Immature natural killer cell (primary cell): ENCODE results near the gene HSD17B12. TPM values are rescaled to one million over a fixed set of nuclear protein-coding genes. Genes with fewer than 3 reads are reported as not detected.
"Not testable (repeated sequence)": the region's sequence is repeated elsewhere in the genome, so short reads cannot be mapped to it uniquely, and the experiment has no call there.

Experiments
- DNase-seq, 3 donors: peaks; one replicate each; pipeline ENCODE4 v3.0.0; 2022; ENCODE audit warnings: mixed read lengths in 1 of 3
- H3K27ac Mint-ChIP-seq, 6 donors: one replicate each; pipeline ENCODE4 v1.8.0; 2020; ENCODE audit warnings: mixed read lengths in 6 of 6, mild to moderate bottlenecking in 5 of 6, inconsistent platforms in 4 of 6, moderate library complexity in 3 of 6
- H3K27me3 Mint-ChIP-seq, 3 donors: one replicate each; pipeline ENCODE4 v1.8.0; 2020 to 2021; ENCODE audit warnings: low read depth in 3 of 3, mild to moderate bottlenecking in 3 of 3, mixed read lengths in 3 of 3, moderate library complexity in 3 of 3, inconsistent platforms in 1 of 3
- H3K36me3 Mint-ChIP-seq, 3 donors: one replicate each; pipeline ENCODE4 v1.8.0; 2020; ENCODE audit warnings: mixed read lengths in 3 of 3, inconsistent platforms in 2 of 3, mild to moderate bottlenecking in 2 of 3
- H3K4me1 Mint-ChIP-seq, 2 donors: one replicate each; pipeline ENCODE4 v1.8.0; 2020; ENCODE audit warnings: inconsistent platforms in 2 of 2, mild to moderate bottlenecking in 2 of 2, mixed read lengths in 2 of 2, moderate library complexity in 1 of 2
- H3K4me3 Mint-ChIP-seq, 5 donors: one replicate each; pipeline ENCODE4 v1.8.0; 2020; ENCODE audit warnings: mild to moderate bottlenecking in 5 of 5, mixed read lengths in 5 of 5, inconsistent platforms in 3 of 5, moderate library complexity in 3 of 5
- H3K9me3 Mint-ChIP-seq, 6 donors: one replicate each; pipeline ENCODE4 v1.8.0; 2020; ENCODE audit warnings: mild to moderate bottlenecking in 6 of 6, mixed read lengths in 6 of 6, inconsistent platforms in 4 of 6, moderate library complexity in 3 of 6
- polyA plus RNA-seq, 3 donors: library from polyadenylated mRNA; unstranded; fragments of 300-500 nt; fragmentation: Illumina TruSeq; gene quantifications; one replicate each; pipeline ENCODE4 v1.2.3, GENCODE V29; 2021

The HSD17B12 gene
- polyA plus RNA-seq, 3 donors from 2014 or later = 22.0 to 32.4 (median 30.2) TPM

DNA sequence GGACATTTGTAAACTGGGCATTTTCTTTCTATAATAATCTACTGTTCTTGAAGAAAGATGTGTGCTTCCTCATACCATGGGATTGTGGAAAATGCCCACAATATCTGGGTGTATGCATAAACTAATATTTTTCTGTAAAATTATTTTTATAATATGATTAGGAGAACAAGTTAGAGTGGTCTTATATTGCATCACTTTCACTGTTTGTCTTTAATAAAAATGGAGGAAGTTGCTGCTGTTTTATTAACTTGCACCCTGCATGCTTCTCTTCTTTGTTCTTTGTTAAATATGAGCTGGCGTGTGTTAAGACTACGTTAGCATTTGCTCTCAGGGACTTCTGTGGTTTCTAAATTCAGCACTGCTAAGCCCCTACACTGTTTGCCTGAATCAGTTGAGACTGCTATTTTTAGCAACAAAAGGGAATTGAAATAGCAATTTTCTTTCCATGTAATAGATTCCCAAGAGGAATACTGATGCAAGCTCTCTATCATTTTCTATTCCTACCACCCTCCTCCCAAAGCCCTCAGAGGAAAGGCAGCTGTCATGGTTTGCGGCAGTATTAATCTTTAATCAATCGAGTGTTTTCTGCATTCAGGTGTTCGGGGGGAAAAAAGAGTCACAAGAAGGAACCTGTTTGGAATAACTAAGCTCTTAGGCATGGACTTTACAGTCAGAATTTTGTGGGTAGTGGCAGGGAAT is 56.1 kb downstream of the HSD17B12 start:
- Mint-ChIP-seq H3K4me1 (peaks cover 22 to 40% of the 10 kb centered on the region in 2 donors), H3K9me3 (peaks cover 0 to 2% (median 0%) of the 10 kb centered on the region in 6 donors), H3K27ac (peak overlapping the region in 1 of 6 donors; percentile 31), H3K36me3 (peaks cover 14 to 17% (median 14%) of the 10 kb centered on the region in 3 donors), H3K27me3 (no peaks in the 10 kb centered on the region), H3K4me3 (no peak overlapping the region)
- DNase-seq = no peak

DNA sequence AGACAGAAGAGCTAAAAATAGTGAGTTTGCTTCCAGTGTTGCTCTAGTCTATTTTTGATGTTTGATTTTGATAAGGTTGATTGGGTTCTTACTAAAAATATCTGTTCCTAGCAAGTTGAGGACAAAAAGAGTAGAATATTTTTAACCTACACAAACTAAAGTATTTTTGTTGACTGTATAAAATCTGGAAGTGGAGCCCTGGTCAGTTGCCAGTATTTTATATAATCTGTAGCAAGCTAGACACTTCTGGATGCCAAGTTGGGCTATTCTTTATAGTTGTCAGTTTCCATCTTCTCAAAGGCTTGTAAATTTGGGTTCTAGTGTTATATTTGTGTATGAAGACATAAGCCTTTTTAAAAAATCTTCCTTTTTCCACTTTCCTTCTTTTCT is 56.7 kb downstream of the HSD17B12 start:
- Mint-ChIP-seq H3K9me3 (peaks cover 0 to 2% (median 0%) of the 10 kb centered on the region in 6 donors), H3K4me3 (no peak overlapping the region), H3K27me3 (no peaks in the 10 kb centered on the region), H3K27ac (peak overlapping the region in 1 of 6 donors; percentile 21), H3K36me3 (peaks cover 14 to 17% (median 14%) of the 10 kb centered on the region in 3 donors), H3K4me1 (peaks cover 21 to 36% of the 10 kb centered on the region in 2 donors)
- DNase-seq = no peak

- Mint-ChIP-seq H3K36me3 (peaks cover 18 to 22% (median 19%) of the 10 kb centered on the region in 3 donors), H3K27ac (no peak overlapping the region), H3K27me3 (no peaks in the 10 kb centered on the region)
Observed at GRCh38 chr11:43738600-43739409, 58.3 kb downstream of the HSD17B12 start.

GRCh38 chr11:43746670-43747069 is 66.1 kb downstream of the HSD17B12 start:
- no peak overlapping the region for H3K4me3 Mint-ChIP-seq
- H3K36me3 Mint-ChIP-seq = peaks cover 20 to 40% (median 29%) of the 10 kb centered on the region in 3 donors
- H3K9me3 Mint-ChIP-seq = peaks cover 2 to 12% (median 7%) of the 10 kb centered on the region in 6 donors
- no peak overlapping the region for H3K27ac Mint-ChIP-seq
- H3K27me3 Mint-ChIP-seq = no peaks in the 10 kb centered on the region
- H3K4me1 Mint-ChIP-seq = peaks cover 10 to 14% of the 10 kb centered on the region in 2 donors
- no peak for DNase-seq

More at GRCh38 chr11:43738600-43739409, 58.3 kb downstream of the HSD17B12 start:
- no peak for DNase-seq
- Mint-ChIP-seq H3K4me1 (peaks cover 20 to 35% of the 10 kb centered on the region in 2 donors), H3K4me3 (no peak overlapping the region), H3K9me3 (peaks cover 2 to 8% (median 3%) of the 10 kb centered on the region in 6 donors)

DNA sequence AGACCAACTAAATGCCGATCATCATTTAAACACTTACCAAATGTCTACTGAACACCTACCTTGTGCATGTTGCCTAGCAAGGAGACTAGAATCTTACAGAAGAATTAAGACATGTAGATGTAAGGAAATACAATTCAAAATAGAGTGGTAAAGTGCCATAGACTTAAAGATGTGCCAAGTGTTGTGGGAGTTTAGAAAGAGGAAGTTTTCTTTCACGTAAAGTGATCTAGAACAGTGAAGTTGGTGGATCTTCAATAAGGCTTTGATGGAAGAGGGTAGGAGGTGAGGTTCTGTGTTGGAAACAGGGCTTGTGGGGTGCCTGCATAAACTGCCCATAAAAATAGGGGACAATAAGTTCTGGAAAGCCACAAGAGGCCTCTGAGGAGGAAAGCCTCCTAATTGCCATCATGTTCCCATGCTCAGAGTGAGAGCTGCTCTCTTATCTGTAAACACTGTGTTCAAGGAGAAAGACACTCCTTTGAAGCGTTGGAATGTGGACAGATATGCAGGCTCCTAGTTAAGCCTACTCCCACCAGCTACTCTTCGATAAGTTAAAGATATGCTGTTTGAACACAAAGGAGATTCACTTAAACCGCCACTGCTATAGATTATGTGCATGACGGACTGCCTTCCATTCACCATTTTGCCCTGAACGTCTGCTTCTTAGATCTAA is 66.7 kb downstream of the HSD17B12 start:
- Mint-ChIP-seq H3K4me1 (peaks cover 10 to 14% of the 10 kb centered on the region in 2 donors), H3K27ac (no peak overlapping the region), H3K4me3 (no peak overlapping the region), H3K27me3 (no peaks in the 10 kb centered on the region), H3K9me3 (peaks cover 2 to 12% (median 7%) of the 10 kb centered on the region in 6 donors), H3K36me3 (peaks cover 20 to 40% (median 29%) of the 10 kb centered on the region in 3 donors)
- DNase-seq = no peak

DNA sequence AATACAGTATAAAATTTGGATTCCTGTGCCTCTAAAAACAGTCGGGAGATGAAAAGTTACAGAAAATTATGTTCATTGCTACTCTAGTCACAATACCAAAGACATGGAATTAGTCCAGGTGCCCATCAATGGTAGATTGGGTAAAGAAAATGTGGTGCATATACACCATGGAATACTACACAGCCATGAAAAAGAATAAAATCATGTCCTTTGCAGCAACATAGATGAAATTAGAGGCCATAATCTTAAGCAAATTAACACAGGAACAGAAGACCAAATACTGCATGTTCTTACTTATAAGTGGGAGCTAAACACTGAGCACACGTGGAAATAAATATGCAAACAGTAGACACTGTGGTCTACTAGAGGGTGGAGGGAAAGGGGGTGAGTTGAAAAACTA is 67.6 kb downstream of the HSD17B12 start:
- Mint-ChIP-seq H3K4me3 (no peak overlapping the region), H3K36me3 (peaks cover 19 to 37% (median 27%) of the 10 kb centered on the region in 3 donors), H3K27ac (no peak overlapping the region), H3K9me3 (peaks cover 2 to 11% (median 7%) of the 10 kb centered on the region in 6 donors), H3K27me3 (no peaks in the 10 kb centered on the region), H3K4me1 (peaks cover 10 to 14% of the 10 kb centered on the region in 2 donors)
- no peak for DNase-seq

- Mint-ChIP-seq H3K9me3 (peaks cover 0 to 3% (median 0%) of the 10 kb centered on the region in 6 donors), H3K4me1 (peaks cover 5% of the 10 kb centered on the region in 2 donors), H3K4me3 (no peak overlapping the region), H3K27me3 (no peaks in the 10 kb centered on the region), H3K27ac (no peak overlapping the region), H3K36me3 (peaks cover 20 to 37% (median 27%) of the 10 kb centered on the region in 3 donors)
- no peak for DNase-seq
Observed at GRCh38 chr11:43751726-43752125, 71.2 kb downstream of the HSD17B12 start.

GRCh38 chr11:43756575-43756974 is 76.0 kb downstream of the HSD17B12 start:
- Mint-ChIP-seq H3K27me3 (peaks cover 0 to 2% (median 0%) of the 10 kb centered on the region in 3 donors), H3K9me3 (no peaks in the 10 kb centered on the region), H3K4me1 (no peaks in the 10 kb centered on the region), H3K36me3 (peaks cover 15 to 29% (median 28%) of the 10 kb centered on the region in 3 donors), H3K27ac (no peak overlapping the region), H3K4me3 (no peak overlapping the region)
- DNase-seq = no peak

DNA sequence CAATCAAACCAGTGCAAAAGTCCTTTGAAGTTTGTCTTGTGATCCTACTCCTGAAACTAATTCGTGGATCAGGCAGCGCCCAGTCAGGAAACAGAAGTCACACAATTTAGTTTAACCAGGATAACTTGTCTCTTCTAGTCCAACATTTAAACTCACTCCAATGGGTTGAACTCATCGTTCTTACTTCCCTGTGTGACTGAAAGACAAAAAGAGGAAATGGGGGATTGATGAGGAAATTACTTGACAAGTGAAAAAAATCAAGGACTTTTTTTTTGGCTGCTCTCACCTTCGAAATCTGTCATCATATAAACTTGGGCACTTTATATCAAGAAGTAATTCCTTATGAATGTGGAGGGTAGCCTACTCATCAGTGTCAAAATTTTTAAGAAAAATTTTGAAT is 78.4 kb downstream of the HSD17B12 start:
- Mint-ChIP-seq H3K4me3 (no peak overlapping the region), H3K9me3 (peaks cover 0 to 1% (median 0%) of the 10 kb centered on the region in 6 donors), H3K27me3 (peaks cover 0 to 2% (median 0%) of the 10 kb centered on the region in 3 donors), H3K4me1 (no peaks in the 10 kb centered on the region), H3K36me3 (peaks cover 17 to 31% (median 25%) of the 10 kb centered on the region in 3 donors), H3K27ac (no peak overlapping the region)
- no peak for DNase-seq

- no peaks in the 10 kb centered on the region for H3K4me1 Mint-ChIP-seq
- no peak overlapping the region for H3K4me3 Mint-ChIP-seq
- H3K9me3 Mint-ChIP-seq = peaks cover 0 to 16% (median 10%) of the 10 kb centered on the region in 6 donors
- H3K27me3 Mint-ChIP-seq = peaks cover 0 to 2% (median 0%) of the 10 kb centered on the region in 3 donors
- DNase-seq = no peak
- H3K27ac Mint-ChIP-seq = no peak overlapping the region
- H3K36me3 Mint-ChIP-seq = peaks cover 24 to 29% (median 25%) of the 10 kb centered on the region in 3 donors
Observed at GRCh38 chr11:43760902-43761301, 80.4 kb downstream of the HSD17B12 start.

- no peak overlapping the region for H3K27ac Mint-ChIP-seq
- DNase-seq = no peak
- no peak overlapping the region for H3K4me3 Mint-ChIP-seq
- no peaks in the 10 kb centered on the region for H3K4me1 Mint-ChIP-seq
- no peaks in the 10 kb centered on the region for H3K27me3 Mint-ChIP-seq
- H3K36me3 Mint-ChIP-seq = peaks cover 21 to 26% (median 25%) of the 10 kb centered on the region in 3 donors
- peaks cover 3 to 24% (median 13%) of the 10 kb centered on the region in 6 donors for H3K9me3 Mint-ChIP-seq
Observed at GRCh38 chr11:43765194-43765593, 84.7 kb downstream of the HSD17B12 start.

GRCh38 chr11:43768654-43769053 is 88.1 kb downstream of the HSD17B12 start:
- peaks cover 3 to 24% (median 13%) of the 10 kb centered on the region in 6 donors for H3K9me3 Mint-ChIP-seq
- peaks cover 20 to 30% (median 24%) of the 10 kb centered on the region in 3 donors for H3K36me3 Mint-ChIP-seq
- H3K4me3 Mint-ChIP-seq, H3K4me1 Mint-ChIP-seq, H3K27me3 Mint-ChIP-seq, H3K27ac Mint-ChIP-seq, DNase-seq: not testable (repeated sequence)

DNA sequence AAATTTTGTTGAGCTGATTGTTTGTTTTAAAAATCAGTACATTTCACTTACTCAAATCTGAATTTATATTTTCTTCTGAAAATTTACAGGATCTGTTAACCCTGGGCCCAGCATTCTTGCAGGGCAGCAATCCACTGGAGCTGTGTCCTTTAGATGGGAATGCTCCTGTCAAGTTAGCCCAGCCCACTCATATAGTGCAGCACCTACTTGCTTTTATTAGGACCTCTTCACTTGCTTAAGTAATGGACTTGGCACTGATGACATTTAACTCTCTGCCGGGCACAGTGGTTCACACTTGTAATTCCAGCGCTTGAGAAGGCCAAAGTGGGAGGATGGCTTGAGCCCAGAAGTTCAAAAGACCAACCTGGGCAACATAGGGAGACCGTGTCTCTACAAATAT is 89.6 kb downstream of the HSD17B12 start:
- H3K4me1 Mint-ChIP-seq = peaks cover 0 to 2% of the 10 kb centered on the region in 2 donors
- no peak for DNase-seq
- no peaks in the 10 kb centered on the region for H3K27me3 Mint-ChIP-seq
- H3K4me3 Mint-ChIP-seq = no peak overlapping the region
- H3K36me3 Mint-ChIP-seq = peaks cover 17 to 28% (median 21%) of the 10 kb centered on the region in 3 donors
- H3K9me3 Mint-ChIP-seq = peaks cover 3 to 15% (median 10%) of the 10 kb centered on the region in 6 donors
- H3K27ac Mint-ChIP-seq = no peak overlapping the region
